ENCODE results near the gene ARL6IP4.
"Not testable (repeated sequence)": the region's sequence is repeated elsewhere in the genome, so short reads cannot be mapped to it uniquely, and the experiment has no call there.

ARL6IP4 gene

GRCh38 chr12:122980183-122981035, at the start of gene ARL6IP4:
Gene ARL6IP4, plus strand, starts transcription at chr12:122980681. Its CDS starts 459 bp downstream, at chr12:122981140.
- DNase-seq: peak in 38 of 56 donors; percentile 16 to 78 (median 54)

- DNase-seq: no peak
Observed at GRCh38 chr12:122932207-122932606, 48.3 kb upstream of the ARL6IP4 start.

- no peak for DNase-seq
Observed at GRCh38 chr12:122934722-122935121, 45.8 kb upstream of the ARL6IP4 start.

- DNase-seq: no peak
Observed at GRCh38 chr12:122935318-122935717, 45.2 kb upstream of the ARL6IP4 start.

- DNase-seq: no peak
Observed at GRCh38 chr12:122937622-122938091, 42.8 kb upstream of the ARL6IP4 start.

- no peak for DNase-seq
Observed at GRCh38 chr12:122939125-122939524, 41.4 kb upstream of the ARL6IP4 start.

- DNase-seq: not testable (repeated sequence)
Observed at GRCh38 chr12:122941351-122941750, 39.1 kb upstream of the ARL6IP4 start.

- DNase-seq: no peak
Observed at GRCh38 chr12:122942637-122943036, 37.8 kb upstream of the ARL6IP4 start.

- peak in 3 of 56 donors; percentile 7 to 31 (median 20) for DNase-seq
Observed at GRCh38 chr12:122943196-122943595, 37.3 kb upstream of the ARL6IP4 start.

GRCh38 chr12:122944605-122945592, 35.6 kb upstream of the ARL6IP4 start:
- peak in 51 of 56 donors; percentile 29 to 92 (median 70) for DNase-seq

- peak in 7 of 56 donors; percentile 9 to 54 (median 30) for DNase-seq
Observed at GRCh38 chr12:122946690-122947341, 33.7 kb upstream of the ARL6IP4 start.

GRCh38 chr12:122947352-122947792, 33.1 kb upstream of the ARL6IP4 start:
- DNase-seq: peak in 4 of 56 donors; percentile 16 to 31 (median 26)

GRCh38 chr12:122948605-122949004, 31.9 kb upstream of the ARL6IP4 start:
- DNase-seq: no peak

GRCh38 chr12:122949405-122949804, 31.1 kb upstream of the ARL6IP4 start:
- peak in 6 of 56 donors; percentile 9 to 39 (median 32) for DNase-seq

- peak in 3 of 56 donors; percentile 10 to 63 (median 37) for DNase-seq
Observed at GRCh38 chr12:122949816-122950675, 30.4 kb upstream of the ARL6IP4 start.

- no peak for DNase-seq
Observed at GRCh38 chr12:122951406-122951805, 29.1 kb upstream of the ARL6IP4 start.

GRCh38 chr12:122951979-122952892, 28.2 kb upstream of the ARL6IP4 start:
- DNase-seq: peak in 49 of 56 donors; percentile 18 to 86 (median 61)

GRCh38 chr12:122955156-122955555, 25.3 kb upstream of the ARL6IP4 start:
- no peak for DNase-seq

GRCh38 chr12:122956035-122956434, 24.4 kb upstream of the ARL6IP4 start:
- no peak for DNase-seq

Data from amygdala (tissue), 56 donors.